Measurements from ENCODE around the gene BCAR1.

Gene BCAR1

DNA sequence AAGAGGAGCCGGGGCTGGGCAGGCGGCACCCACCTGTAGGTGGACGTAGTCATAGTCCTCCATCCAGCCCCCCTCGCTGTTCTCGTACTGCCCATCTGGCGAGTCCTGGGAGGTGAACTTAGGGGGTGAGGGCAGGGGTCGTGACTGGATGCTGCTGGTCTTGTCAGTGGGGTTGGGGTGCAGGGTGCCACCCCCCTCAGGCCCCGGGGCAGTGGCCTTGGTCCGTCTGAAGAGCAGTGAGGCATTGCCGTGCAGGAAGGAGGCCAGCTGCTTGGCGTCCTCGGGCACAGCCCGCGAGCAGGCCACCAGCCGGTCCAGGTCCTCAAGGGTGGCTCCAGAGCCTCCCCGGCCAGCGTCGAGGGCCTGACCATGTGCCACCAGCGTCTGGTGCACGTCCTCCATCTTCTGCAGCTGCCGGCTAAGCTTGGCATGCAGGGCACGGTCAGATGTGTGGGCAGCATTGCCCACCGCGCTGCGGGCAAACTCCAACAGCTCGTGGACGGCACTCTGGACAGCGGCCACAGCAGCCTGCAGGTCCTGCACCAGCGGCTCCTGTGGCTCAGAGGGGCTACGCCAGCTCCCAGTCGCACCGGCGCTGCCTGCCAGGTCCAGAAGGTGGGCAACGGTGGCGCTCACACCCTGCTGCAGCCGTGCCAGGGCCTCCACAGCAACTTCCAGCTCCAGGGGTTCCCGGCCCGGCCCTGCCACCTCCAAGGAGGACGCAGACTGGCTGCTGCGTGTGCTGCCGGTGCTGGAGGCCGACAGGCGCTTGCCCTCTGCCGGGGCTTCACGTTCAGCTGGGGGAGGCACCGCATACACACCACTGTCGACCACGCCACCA is 16.3 kb downstream of the BCAR1 start:
- TF ChIP-seq FOXP2 (optimal IDR thresholded peaks at IDR 0.05; ENCODE audit: borderline replicate concordance, extremely low read depth, extremely low read length, insufficient read depth) (no peak), POLR2AphosphoS5 (IDR thresholded peaks at IDR 0.05; ENCODE audit: low read depth, low read length) (no peak), TAF1 (IDR thresholded peaks at IDR 0.05; ENCODE audit: borderline replicate concordance, insufficient read depth, low read length) (no peak), SIN3A (IDR thresholded peaks at IDR 0.05; ENCODE audit: borderline replicate concordance, insufficient read depth, low read length) (no peak), REST (IDR thresholded peaks at IDR 0.05; ENCODE audit: insufficient read depth in 1 of 2, low read depth in 2 of 2, low read length in 2 of 2) (no peak)

DNA sequence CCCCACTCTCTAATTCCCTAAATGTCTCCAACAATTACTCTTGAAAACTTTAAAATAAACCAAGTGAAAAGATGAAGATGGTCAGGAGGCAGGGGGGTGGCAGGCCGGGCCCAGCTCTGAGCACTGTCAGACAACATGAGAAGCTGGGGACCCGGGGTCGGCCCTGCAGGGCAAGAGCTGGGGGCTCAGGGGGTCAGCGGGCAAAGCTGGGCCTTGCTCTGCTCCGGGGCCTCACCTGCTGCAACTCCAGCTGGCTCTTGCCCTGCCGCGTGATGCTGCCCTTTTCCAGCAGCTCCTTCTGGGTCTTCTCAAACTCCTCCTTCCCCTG is 17.8 kb downstream of the BCAR1 start:
- TF ChIP-seq REST (IDR thresholded peaks at IDR 0.05; ENCODE audit: insufficient read depth in 1 of 2, low read depth in 2 of 2, low read length in 2 of 2): no peak
- TF ChIP-seq POLR2AphosphoS5 (IDR thresholded peaks at IDR 0.05; ENCODE audit: low read depth, low read length): no peak
- no peak for TF ChIP-seq FOXP2 (optimal IDR thresholded peaks at IDR 0.05; ENCODE audit: borderline replicate concordance, extremely low read depth, extremely low read length, insufficient read depth)
- no peak for TF ChIP-seq TAF1 (IDR thresholded peaks at IDR 0.05; ENCODE audit: borderline replicate concordance, insufficient read depth, low read length)
- TF ChIP-seq SIN3A (IDR thresholded peaks at IDR 0.05; ENCODE audit: borderline replicate concordance, insufficient read depth, low read length): no peak

- TF ChIP-seq FOXP2 (optimal IDR thresholded peaks at IDR 0.05; ENCODE audit: borderline replicate concordance, extremely low read depth, extremely low read length, insufficient read depth) (no peak), POLR2AphosphoS5 (IDR thresholded peaks at IDR 0.05; ENCODE audit: low read depth, low read length) (no peak), SIN3A (IDR thresholded peaks at IDR 0.05; ENCODE audit: borderline replicate concordance, insufficient read depth, low read length) (no peak), REST (IDR thresholded peaks at IDR 0.05; ENCODE audit: insufficient read depth in 1 of 2, low read depth in 2 of 2, low read length in 2 of 2) (no peak), TAF1 (IDR thresholded peaks at IDR 0.05; ENCODE audit: borderline replicate concordance, insufficient read depth, low read length) (no peak)
These were observed 19.9 kb downstream of the BCAR1 start for GRCh38 chr16:75231570-75231969.

GRCh38 chr16:75230471-75231110 is 20.8 kb downstream of the BCAR1 start:
- TF ChIP-seq SIN3A (IDR thresholded peaks at IDR 0.05; ENCODE audit: borderline replicate concordance, insufficient read depth, low read length) (no peak), TAF1 (IDR thresholded peaks at IDR 0.05; ENCODE audit: borderline replicate concordance, insufficient read depth, low read length) (no peak), REST (IDR thresholded peaks at IDR 0.05; ENCODE audit: insufficient read depth in 1 of 2, low read depth in 2 of 2, low read length in 2 of 2) (no peak), FOXP2 (optimal IDR thresholded peaks at IDR 0.05; ENCODE audit: borderline replicate concordance, extremely low read depth, extremely low read length, insufficient read depth) (no peak), POLR2AphosphoS5 (IDR thresholded peaks at IDR 0.05; ENCODE audit: low read depth, low read length) (no peak)
